Fibroblast of lung (primary cell): ENCODE results near the gene PPP6R3. TPM values are rescaled to one million over a fixed set of nuclear protein-coding genes. Genes with fewer than 3 reads are reported as not detected.

Experiments used
- DNase-seq, 2 donors: peaks; one replicate each; pipeline versions ENCODE4 v3.0.0 to v3.0.0-alpha.2; 2010; ENCODE audit warnings: low read depth in 2 of 2
- H2AFZ ChIP-seq: 2 replicates; pipeline ENCODE4 v1.5.1; 2012; ENCODE audit warnings: low read length, control low read depth, inconsistent platforms
- H3K27ac ChIP-seq: 2 replicates; pipeline ENCODE4 v1.5.1; 2011; ENCODE audit warnings: low read length, control low read depth; ENCODE audit not compliant: insufficient read depth
- H3K27me3 ChIP-seq: 2 replicates; pipeline ENCODE4 v1.5.1; 2011; ENCODE audit warnings: mild to moderate bottlenecking, low read length; ENCODE audit not compliant: control insufficient read depth, insufficient read depth
- H3K36me3 ChIP-seq: 2 replicates; pipeline ENCODE4 v1.5.1; 2011; ENCODE audit warnings: low read length; ENCODE audit not compliant: control insufficient read depth, insufficient read depth
- H3K4me1 ChIP-seq: 2 replicates; pipeline ENCODE4 v1.5.1; 2011; ENCODE audit warnings: low read length; ENCODE audit not compliant: control insufficient read depth, insufficient read depth; ENCODE audit errors: extremely low read depth
- H3K4me2 ChIP-seq: 2 replicates; pipeline ENCODE4 v1.5.1; 2011; ENCODE audit warnings: low read length, control low read depth; ENCODE audit not compliant: insufficient read depth; ENCODE audit errors: extremely low read depth
- H3K4me3 ChIP-seq, 4 experiments: fragments of 200-600 bp in 1 of 4; sonication (generic) in 1 of 4; replicated peaks in 1 of 4; 2 replicates each; pipeline ENCODE4 v1.5.1; 2011 to 2016; ENCODE audit warnings: low read length in 4 of 4, low read depth in 3 of 4, mild to moderate bottlenecking in 3 of 4, control low read depth in 2 of 4, inconsistent platforms in 1 of 4, mixed read lengths in 1 of 4; ENCODE audit not compliant: insufficient read depth in 1 of 4; ENCODE audit errors: control extremely low read depth in 1 of 4
- H3K79me2 ChIP-seq: 2 replicates; pipeline ENCODE4 v1.5.1; 2012; ENCODE audit warnings: mild to moderate bottlenecking, low read length, inconsistent platforms; ENCODE audit not compliant: control insufficient read depth, insufficient read depth
- H3K9ac ChIP-seq: 2 replicates; pipeline ENCODE4 v1.5.1; 2011; ENCODE audit warnings: mild to moderate bottlenecking, low read length, control low read depth; ENCODE audit not compliant: insufficient read depth
- H3K9me3 ChIP-seq: 2 replicates; pipeline ENCODE4 v1.5.1; 2012; ENCODE audit warnings: low read depth, low read length; ENCODE audit not compliant: control insufficient read depth, insufficient read depth
- H4K20me1 ChIP-seq: 2 replicates; pipeline ENCODE4 v1.5.1; 2011; ENCODE audit warnings: low read length; ENCODE audit not compliant: control insufficient read depth, insufficient read depth; ENCODE audit errors: extremely low read depth
- CTCF ChIP-seq, 2 donors: IDR thresholded peaks in 1 of 2; conservative IDR thresholded peaks in 1 of 2; 1 replicate in 1 of 2; 2 replicates in 1 of 2; pipeline ENCODE4 v1.5.1; 2011 to 2012; ENCODE audit warnings: low read length in 2 of 2, control low read depth in 1 of 2, inconsistent platforms in 1 of 2, low read depth in 1 of 2, mild to moderate bottlenecking in 1 of 2
- EZH2 ChIP-seq: IDR thresholded peaks from 2 replicates; pipeline ENCODE4 v1.5.1; 2012; ENCODE audit warnings: low read length, control low read depth, mild to moderate bottlenecking; ENCODE audit errors: missing control alignments
- polyA plus RNA-seq, 2 donors: library from polyadenylated mRNA; depleted of rRNA in 1 of 2; stranded (reverse) in 1 of 2; unstranded in 1 of 2; fragments of >200 nt; gene quantifications; 2 replicates each; pipeline ENCODE4 v1.2.1, GENCODE V29; 2011 to 2012; ENCODE audit warnings: missing spikeins in 1 of 2
- total RNA-seq: library from RNA; depleted of rRNA; stranded (reverse); fragments of >200 nt; gene quantifications from 2 replicates; pipeline ENCODE4 v1.2.1, GENCODE V29; 2014

The PPP6R3 gene
- total and polyA plus RNA-seq, 2 donors (not counting 1 experiment from before 2014, with no cell fraction given), result 44.2 to 120 TPM

GRCh38 chr11:68429661-68430060 lies 30.9 kb upstream of the PPP6R3 start:
- Histone ChIP-seq H3K4me1 (no peaks in the 10 kb centered on the region), H3K27me3 (no peaks in the 10 kb centered on the region), H3K36me3 (no peaks in the 10 kb centered on the region), H3K79me2 (no peaks in the 10 kb centered on the region), H3K4me2 (no peak overlapping the region), H3K27ac (no peak overlapping the region), H2AFZ (no peak overlapping the region), H3K4me3 (no peak overlapping the region), H4K20me1 (no peaks in the 10 kb centered on the region), H3K9me3 (peaks cover 4% of the 10 kb centered on the region), H3K9ac (no peak overlapping the region)
- TF ChIP-seq CTCF (conservative IDR thresholded peaks at IDR 0.05 in 1 of 2, IDR thresholded peaks at IDR 0.05 in 1 of 2; ENCODE audit: low read depth in 1 of 2, low read length in 2 of 2), result no peak
- no peak for DNase-seq

GRCh38 chr11:68430384-68430783 lies 30.2 kb upstream of the PPP6R3 start:
- Histone ChIP-seq H3K4me1 (no peaks in the 10 kb centered on the region), H3K4me2 (no peak overlapping the region), H3K9me3 (peaks cover 4% of the 10 kb centered on the region), H4K20me1 (no peaks in the 10 kb centered on the region), H3K36me3 (no peaks in the 10 kb centered on the region), H2AFZ (no peak overlapping the region), H3K4me3 (no peak overlapping the region), H3K27ac (no peak overlapping the region), H3K9ac (no peak overlapping the region), H3K79me2 (no peaks in the 10 kb centered on the region), H3K27me3 (no peaks in the 10 kb centered on the region)
- TF ChIP-seq CTCF (conservative IDR thresholded peaks at IDR 0.05 in 1 of 2, IDR thresholded peaks at IDR 0.05 in 1 of 2; ENCODE audit: low read depth in 1 of 2, low read length in 2 of 2), result no peak
- TF ChIP-seq EZH2, result no peak
- DNase-seq, result no peak

GRCh38 chr11:68430801-68431200 lies 29.8 kb upstream of the PPP6R3 start:
- peaks cover 4% of the 10 kb centered on the region for H3K9me3 ChIP-seq
- no peaks in the 10 kb centered on the region for H3K4me1 ChIP-seq
- H3K79me2 ChIP-seq, result no peaks in the 10 kb centered on the region
- H3K4me3 ChIP-seq, result no peak overlapping the region
- no peaks in the 10 kb centered on the region for H3K27me3 ChIP-seq
- H2AFZ ChIP-seq, result no peak overlapping the region
- TF ChIP-seq EZH2, result no peak
- TF ChIP-seq CTCF (conservative IDR thresholded peaks at IDR 0.05 in 1 of 2, IDR thresholded peaks at IDR 0.05 in 1 of 2; ENCODE audit: low read depth in 1 of 2, low read length in 2 of 2), result no peak
- no peaks in the 10 kb centered on the region for H3K36me3 ChIP-seq
- no peaks in the 10 kb centered on the region for H4K20me1 ChIP-seq
- H3K9ac ChIP-seq, result no peak overlapping the region
- DNase-seq, result no peak
- no peak overlapping the region for H3K27ac ChIP-seq
- no peak overlapping the region for H3K4me2 ChIP-seq
